H1 (cell line): ENCODE measurements around the gene MACROD2. TPM values are rescaled to one million over a fixed set of nuclear protein-coding genes. Genes with fewer than 3 reads are reported as not detected.

Experiments
- CTCF ChIA-PET: fragments of 300-600 bp; sonication (Branson Sonifier 250); formaldehyde crosslinking; loops from one replicate; lab custom pipeline; 2021; ENCODE audit not compliant: partially characterized antibody; lab: Charles Lee
- POLR2A ChIA-PET: fragments of 300-600 bp; sonication (Branson Sonifier 250); formaldehyde crosslinking; loops from one replicate; lab custom pipeline; 2021; ENCODE audit warnings: inconsistent platforms; ENCODE audit not compliant: partially characterized antibody; lab: Charles Lee
- DNase-seq, 2 experiments: peaks; one replicate each; pipeline versions ENCODE4 v3.0.0 to v3.0.0-alpha.2; 2010 to 2022; ENCODE audit warnings: low spot score in 2 of 2, low read depth in 1 of 2, mixed read lengths in 1 of 2
- FAIRE-seq: peaks from 2 replicates; lab custom pipeline; 2011; peaks lifted over from hg19 to GRCh38; lab: Jason Lieb, UNC
- H2AFZ ChIP-seq: 2 replicates; pipeline ENCODE4 v1.8.1; 2012; ENCODE audit warnings: low read length, inconsistent platforms
- H2AK5ac ChIP-seq: 2 replicates; pipeline ENCODE4 v1.6.1; 2013; ENCODE audit warnings: low read depth, low read length
- H2BK120ac ChIP-seq: replicated peaks from 2 replicates; pipeline ENCODE3; 2013; ENCODE audit warnings: low read depth, low read length, inconsistent platforms
- H2BK12ac ChIP-seq: 2 replicates; pipeline ENCODE4 v1.6.1; 2013; ENCODE audit warnings: low read depth, low read length
- H2BK15ac ChIP-seq: 2 replicates; pipeline ENCODE4 v1.6.1; 2013; ENCODE audit warnings: low read length
- H2BK20ac ChIP-seq: 2 replicates; pipeline ENCODE4 v1.6.1; 2013; ENCODE audit warnings: low read length
- H2BK5ac ChIP-seq: 2 replicates; pipeline ENCODE4 v1.6.1; 2013; ENCODE audit warnings: low read depth, low read length
- H3K14ac ChIP-seq: 2 replicates; pipeline ENCODE4 v1.6.1; 2013; ENCODE audit warnings: inconsistent platforms; ENCODE audit not compliant: insufficient read length
- H3K18ac ChIP-seq: 2 replicates; pipeline ENCODE4 v1.6.1; 2013; ENCODE audit warnings: low read length; ENCODE audit errors: extremely low read depth
- H3K23ac ChIP-seq: 2 replicates; pipeline ENCODE4 v1.6.1; 2013; ENCODE audit warnings: inconsistent platforms; ENCODE audit not compliant: insufficient read length
- H3K23me2 ChIP-seq: 2 replicates; pipeline ENCODE4 v1.6.1; 2013; ENCODE audit warnings: low read depth, low read length
- H3K27ac ChIP-seq: 2 replicates; pipeline ENCODE4 v1.6.1; 2011; ENCODE audit warnings: low read depth, low read length, inconsistent platforms
- H3K27me3 ChIP-seq, 4 experiments: replicated peaks in 1 of 4; 1 replicate in 1 of 4; 2 replicates in 3 of 4; pipeline versions ENCODE4 v1.6.1 to v1.8.1; 2011 to 2013; ENCODE audit warnings: low read length in 3 of 4, mild to moderate bottlenecking in 3 of 4, inconsistent platforms in 2 of 4, mixed read lengths in 2 of 4, moderate library complexity in 1 of 4; ENCODE audit not compliant: control insufficient read depth in 3 of 4, insufficient read depth in 3 of 4; ENCODE audit errors: extremely low read depth in 1 of 4
- H3K36me3 ChIP-seq, 4 experiments: 2 replicates each; pipeline versions ENCODE4 v1.6.1 to v1.8.1; 2011 to 2013; ENCODE audit warnings: mild to moderate bottlenecking in 4 of 4, low read length in 3 of 4, moderate library complexity in 2 of 4, control low read depth in 1 of 4, inconsistent platforms in 1 of 4; ENCODE audit not compliant: insufficient read depth in 4 of 4, control insufficient read depth in 2 of 4
- H3K4ac ChIP-seq: replicated peaks from 2 replicates; pipeline ENCODE3; 2013; ENCODE audit warnings: low read length, low read depth, mixed read lengths, inconsistent platforms; ENCODE audit not compliant: insufficient read length
- H3K4me1 ChIP-seq, 4 experiments: replicated peaks in 1 of 4; 1 replicate in 1 of 4; 2 replicates in 3 of 4; pipeline versions ENCODE4 v1.6.1 to v1.8.1; 2011 to 2013; ENCODE audit warnings: low read length in 3 of 4, inconsistent platforms in 2 of 4, mixed read lengths in 1 of 4; ENCODE audit not compliant: insufficient read depth in 4 of 4, control insufficient read depth in 3 of 4
- H3K4me2 ChIP-seq, 2 experiments: 2 replicates each; pipeline versions ENCODE4 v1.6.1 to v1.8.1; 2011 to 2013; ENCODE audit warnings: low read depth in 2 of 2, low read length in 2 of 2, control low read depth in 1 of 2, inconsistent platforms in 1 of 2, mild to moderate bottlenecking in 1 of 2; ENCODE audit not compliant: insufficient read depth in 1 of 2
- H3K4me3 ChIP-seq, 4 experiments: fragments of 200-600, 300-600 bp in 1 of 4; sonication (generic), shearing (Covaris generic), sonication (Bioruptor Twin) in 1 of 4; 2 replicates each; pipeline versions ENCODE4 v1.5.1 to v1.8.1; 2011 to 2016; ENCODE audit warnings: low read length in 4 of 4, low read depth in 3 of 4, control low read depth in 2 of 4, inconsistent platforms in 2 of 4, mild to moderate bottlenecking in 2 of 4, mixed read lengths in 1 of 4, moderate library complexity in 1 of 4; ENCODE audit not compliant: insufficient read depth in 2 of 4; ENCODE audit errors: extremely low read depth in 1 of 4
- H3K56ac ChIP-seq: replicated peaks from 2 replicates; pipeline ENCODE3; 2013; ENCODE audit warnings: low read depth, mild to moderate bottlenecking, mixed read lengths, low read length, inconsistent platforms; ENCODE audit not compliant: insufficient read length
- H3K79me1 ChIP-seq: 2 replicates; pipeline ENCODE4 v1.6.1; 2013; ENCODE audit warnings: low read depth, low read length, control low read depth
- H3K79me2 ChIP-seq, 2 experiments: 2 replicates each; pipeline versions ENCODE4 v1.6.1 to v1.8.1; 2012 to 2013; ENCODE audit warnings: low read length in 2 of 2, mild to moderate bottlenecking in 2 of 2, inconsistent platforms in 1 of 2; ENCODE audit not compliant: insufficient read depth in 2 of 2, control insufficient read depth in 1 of 2
- H3K9ac ChIP-seq, 4 experiments: replicated peaks in 1 of 4; 1 replicate in 1 of 4; 2 replicates in 3 of 4; pipeline versions ENCODE4 v1.6.1 to v1.8.1; 2011 to 2013; ENCODE audit warnings: low read depth in 3 of 4, low read length in 3 of 4, control low read depth in 2 of 4, mild to moderate bottlenecking in 2 of 4, moderate library complexity in 2 of 4, inconsistent platforms in 1 of 4; ENCODE audit errors: extremely low read depth in 1 of 4
- H3K9me3 ChIP-seq, 2 experiments: 2 replicates each; pipeline versions ENCODE4 v1.6.1 to v1.8.1; 2012 to 2013; ENCODE audit warnings: mild to moderate bottlenecking in 2 of 2, moderate library complexity in 2 of 2, control low read depth in 1 of 2, inconsistent platforms in 1 of 2, low read depth in 1 of 2, low read length in 1 of 2, mixed read lengths in 1 of 2; ENCODE audit not compliant: insufficient read depth in 2 of 2
- H4K20me1 ChIP-seq, 2 experiments: replicated peaks in 1 of 2; 2 replicates each; pipeline versions ENCODE3 to v1.8.1; 2011 to 2013; ENCODE audit warnings: inconsistent platforms in 2 of 2, low read length in 2 of 2, mild to moderate bottlenecking in 1 of 2; ENCODE audit not compliant: insufficient read depth in 2 of 2, control insufficient read depth in 1 of 2
- H4K5ac ChIP-seq: 2 replicates; pipeline ENCODE4 v1.6.1; 2013; ENCODE audit warnings: low read length, low read depth, mixed read lengths, inconsistent platforms; ENCODE audit not compliant: insufficient read length
- H4K8ac ChIP-seq: 2 replicates; pipeline ENCODE4 v1.8.0; 2013; ENCODE audit warnings: mild to moderate bottlenecking, moderate library complexity, low read length, inconsistent platforms; ENCODE audit not compliant: insufficient read depth; ENCODE audit errors: extremely low read depth
- H4K91ac ChIP-seq: replicated peaks from 2 replicates; pipeline ENCODE3; 2013; ENCODE audit warnings: low read length, mixed read lengths, inconsistent platforms; ENCODE audit not compliant: insufficient read length
- CBX8 ChIP-seq: fragments of 300-800, 300-1000 bp; sonication (generic); IDR thresholded peaks from 2 replicates; pipeline ENCODE4 v1.7.1; 2016; ENCODE audit warnings: low read depth, low read length, borderline replicate concordance
- CHD2 ChIP-seq: IDR thresholded peaks from 2 replicates; pipeline ENCODE4 v1.6.1; 2012; ENCODE audit warnings: low read length, improper control_type of control experiment
- EP300 ChIP-seq, 2 experiments: IDR thresholded peaks; 1 replicate in 1 of 2; 2 replicates in 1 of 2; pipeline ENCODE4 v1.6.1; 2011 to 2012; ENCODE audit warnings: low read depth in 2 of 2, low read length in 2 of 2, mild to moderate bottlenecking in 2 of 2, borderline replicate concordance in 1 of 2, inconsistent platforms in 1 of 2, moderate library complexity in 1 of 2
- GABPA ChIP-seq: IDR thresholded peaks from 2 replicates; pipeline ENCODE4 v1.6.1; 2011; ENCODE audit warnings: mild to moderate bottlenecking, low read length, moderate library complexity, borderline replicate concordance; ENCODE audit not compliant: insufficient read depth
- KDM1A ChIP-seq: fragments of 200-600, 300-600 bp; sonication (generic); IDR thresholded peaks from 2 replicates; pipeline ENCODE4 v1.7.1; 2016; ENCODE audit warnings: mild to moderate bottlenecking, low read length, borderline replicate concordance
- RAD21 ChIP-seq, 2 experiments: IDR thresholded peaks in 1 of 2; conservative IDR thresholded peaks in 1 of 2; 2 replicates each; pipeline ENCODE4 v1.6.1; 2011; ENCODE audit warnings: low read depth in 2 of 2, low read length in 2 of 2, improper control_type of control experiment in 1 of 2, inconsistent platforms in 1 of 2, mild to moderate bottlenecking in 1 of 2, moderate library complexity in 1 of 2
- SP4 ChIP-seq: IDR thresholded peaks from 2 replicates; pipeline ENCODE4 v1.6.1; 2012; ENCODE audit warnings: low read length, inconsistent platforms
- TAF7 ChIP-seq: optimal IDR thresholded peaks from 2 replicates; pipeline ENCODE3; 2011; ENCODE audit warnings: low read depth, mild to moderate bottlenecking, inconsistent platforms, low read length, moderate library complexity, borderline replicate concordance
- TEAD4 ChIP-seq: IDR thresholded peaks from 2 replicates; pipeline ENCODE4 v1.6.1; 2012; ENCODE audit warnings: low read depth, low read length, inconsistent platforms, mixed read lengths
- WGBS, 2 experiments: shearing (Covaris generic) in 1 of 2; methylation state at CpG; one replicate each; pipeline versions ENCODE4 v1.1.6 to v1.1.7; 2013 to 2015; ENCODE audit warnings: low lambda C conversion rate in 2 of 2, mixed read lengths in 2 of 2, inconsistent platforms in 1 of 2, low coverage in 1 of 2, missing lambda C conversion rate in 1 of 2; ENCODE audit not compliant: insufficient replicate concordance in 2 of 2, insufficient coverage in 1 of 2, insufficient read length in 1 of 2; ENCODE audit errors: extremely low coverage in 1 of 2, missing lambda C conversion rate in 1 of 2; 5-methylcytosine and 5-hydroxymethylcytosine counted together
- polyA plus RNA-seq, 7 experiments: library from polyadenylated mRNA; depleted of rRNA in 3 of 7; stranded (reverse) in 5 of 7; unstranded in 2 of 7; fragments of >200 nt in 5 of 7; fragments of 200-250 nt in 2 of 7; gene quantifications; 1 replicate in 5 of 7; 2 replicates in 1 of 7; 4 replicates in 1 of 7; pipeline versions ENCODE4 v1.2.1 to v1.2.3, GENCODE V29; 2011 to 2013; ENCODE audit warnings: missing spikeins in 2 of 7, mixed read lengths in 2 of 7
- total RNA-seq: library from RNA; stranded (reverse); fragmentation: NEBNext Ultra II Directional; extraction: Animal tissue kit (Norgen Biotek cat#: 25700); gene quantifications from 2 replicates; pipeline ENCODE4 v1.2.1, GENCODE V29; 2021

Gene MACROD2
- total and polyA plus RNA-seq, 2 of the 8 experiments (the other 6 are each of a cell fraction or from before 2014, with no cell fraction given), result 0.70 to 3.9 TPM

DNA sequence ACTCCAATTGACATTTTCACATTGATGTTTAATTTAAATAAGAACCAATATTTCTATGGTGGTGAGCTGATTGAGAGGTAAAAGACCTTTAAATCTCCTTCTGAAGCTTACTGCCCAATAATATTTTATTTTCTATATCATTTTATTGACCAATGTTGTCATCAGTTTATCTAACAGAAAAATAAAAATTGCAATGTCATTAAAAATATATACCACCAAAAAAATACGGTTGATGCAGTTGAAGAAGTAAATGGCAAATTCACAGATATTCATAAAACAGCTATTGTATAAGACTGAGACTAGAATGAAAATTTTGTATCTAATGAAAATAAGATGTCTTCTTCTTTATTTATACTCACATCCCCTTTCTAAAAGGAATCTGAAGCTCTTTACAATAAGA lies 1375.1 kb downstream of the MACROD2 start:
- no peak overlapping the region for H2BK5ac ChIP-seq
- H2BK20ac ChIP-seq, result no peak overlapping the region
- POLR2A ChIA-PET, result no interaction called here
- H3K23me2 ChIP-seq, result no peaks in the 10 kb centered on the region
- H3K9ac ChIP-seq, result no peak overlapping the region
- no peak overlapping the region for H4K91ac ChIP-seq
- H3K36me3 ChIP-seq, result no peaks in the 10 kb centered on the region
- no peak overlapping the region for H4K8ac ChIP-seq
- CTCF ChIA-PET, result no interaction called here
- H3K27me3 ChIP-seq, result no peaks in the 10 kb centered on the region
- H3K14ac ChIP-seq, result no peak overlapping the region
- H2BK120ac ChIP-seq, result no peak overlapping the region
- no peak overlapping the region for H3K4me2 ChIP-seq
- H3K56ac ChIP-seq, result no peak overlapping the region
- H3K4me3 ChIP-seq, result no peak overlapping the region
- no peaks in the 10 kb centered on the region for H4K20me1 ChIP-seq
- no peaks in the 10 kb centered on the region for H3K9me3 ChIP-seq
- DNase-seq (no peak), FAIRE-seq (no peak)
- no peak overlapping the region for H4K5ac ChIP-seq
- H3K23ac ChIP-seq, result no peak overlapping the region
- H3K79me2 ChIP-seq, result no peaks in the 10 kb centered on the region
- H2AK5ac ChIP-seq, result no peak overlapping the region
- no peak overlapping the region for H3K18ac ChIP-seq
- H3K79me1 ChIP-seq, result no peaks in the 10 kb centered on the region
- H2BK12ac ChIP-seq, result no peak overlapping the region
- H2AFZ ChIP-seq, result no peak overlapping the region
- no peak overlapping the region for H3K4ac ChIP-seq
- H3K27ac ChIP-seq, result no peak overlapping the region
- no peaks in the 10 kb centered on the region for H3K4me1 ChIP-seq
- no peak for TF ChIP-seq CHD2
- TF ChIP-seq GABPA, result no peak
- TF ChIP-seq SP4, result no peak
- TF ChIP-seq EP300 (IDR thresholded peaks at IDR 0.05; ENCODE audit: borderline replicate concordance in 1 of 2, low read depth in 2 of 2, low read length in 2 of 2), result no peak
- TF ChIP-seq TAF7, result no peak
- no peak for TF ChIP-seq TEAD4
- no peak for TF ChIP-seq RAD21 (IDR thresholded peaks at IDR 0.05 in 1 of 2, conservative IDR thresholded peaks at IDR 0.05 in 1 of 2; ENCODE audit: low read depth in 2 of 2, low read length in 2 of 2)
- no peak for TF ChIP-seq KDM1A
- TF ChIP-seq CBX8, result no peak
- H2BK15ac ChIP-seq, result no peak overlapping the region
- WGBS, 2 experiments, result 96% methylated on average over 1 of the region's 1 CpG; no CpG with 5 or more reads in 1 of the 2 experiments
